ENCODE data around the gene A4GALT. TPM values are rescaled to one million over a fixed set of nuclear protein-coding genes. Genes with fewer than 3 reads are reported as not detected.

A4GALT gene
- total and polyA plus RNA-seq, 2 donors (not counting 3 experiments of a cell fraction or from before 2014, with no cell fraction given): 5.4 to 20.7 TPM

DNA sequence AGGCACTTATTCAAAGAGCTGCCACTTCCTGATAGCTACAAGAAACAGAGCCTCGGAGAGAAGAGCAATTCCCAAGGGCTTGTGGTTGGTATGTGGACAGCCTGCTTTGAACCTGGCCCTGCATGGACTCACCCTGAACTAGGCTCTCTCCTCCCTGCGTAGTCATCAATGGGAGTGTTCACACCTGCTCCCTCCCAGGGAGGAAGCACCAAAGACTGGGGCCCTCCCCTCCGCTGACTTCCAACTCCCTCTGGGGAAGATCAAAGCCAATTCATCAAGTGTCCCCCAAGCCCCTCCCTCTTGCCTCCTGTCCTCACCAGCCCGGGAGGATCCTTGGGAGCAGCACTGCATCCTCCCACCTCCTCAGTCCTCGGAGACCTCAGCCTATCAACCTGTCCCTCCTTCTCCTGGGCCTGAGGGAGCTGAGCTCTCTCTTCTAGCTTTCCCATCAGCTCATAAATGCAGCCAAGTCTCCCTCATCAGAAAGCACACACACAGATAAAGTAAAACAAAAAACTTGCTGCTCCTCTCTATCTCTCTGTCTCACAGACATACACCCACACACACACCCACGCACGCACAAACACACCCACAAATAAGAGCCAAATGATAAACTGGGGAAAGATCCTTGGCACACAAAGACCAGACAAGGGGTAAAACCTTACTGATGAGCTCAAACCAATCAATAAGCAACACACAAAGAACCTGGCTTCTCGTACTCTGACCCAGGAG, 3.3 kb downstream of the A4GALT start:
- intact Hi-C loops (cut with micrococcal nuclease): no loop called here
- no peak for TF ChIP-seq EZH2 (IDR thresholded peaks at IDR 0.05; ENCODE audit: borderline replicate concordance, low read depth, low read length, severe bottlenecking)
- no peak for TF ChIP-seq CTCF (IDR thresholded peaks at IDR 0.05; ENCODE audit: extremely low read depth in 1 of 2, insufficient read depth in 1 of 2, low read depth in 1 of 2, low read length in 2 of 2)
- TF ChIP-seq MYC (IDR thresholded peaks at IDR 0.05; ENCODE audit: low read depth, low read length): no peak
- no peak for TF ChIP-seq FOS (IDR thresholded peaks at IDR 0.05; ENCODE audit: borderline replicate concordance, insufficient read depth, low read length)
- TF ChIP-seq POLR2A (IDR thresholded peaks at IDR 0.05; ENCODE audit: low read depth, low read length): no peak
- TF ChIP-seq JUN (IDR thresholded peaks at IDR 0.05; ENCODE audit: borderline replicate concordance, insufficient read depth, insufficient read length, low read depth): no peak
- no peak for TF ChIP-seq GATA2 (IDR thresholded peaks at IDR 0.05; ENCODE audit: insufficient read depth, insufficient read length, low read depth, low read length)
- no peak for TF ChIP-seq MAX (IDR thresholded peaks at IDR 0.05; ENCODE audit: insufficient read depth, insufficient read length)
- no TSS peak for BruUV-seq (replicated peaks)
- H3K9me3 ChIP-seq (replicated peaks; ENCODE audit: control insufficient read depth, insufficient read depth, low read length): no peaks in the 10 kb centered on the region
- H3K79me2 ChIP-seq (ENCODE audit: control insufficient read depth, insufficient read depth, low read length): no peaks in the 10 kb centered on the region
- DNase-seq (ENCODE audit: low read depth, low spot score) (no peak), FAIRE-seq (no peak)
- peaks cover 11% of the 10 kb centered on the region for H3K4me1 ChIP-seq (ENCODE audit: control insufficient read depth, extremely low read depth, insufficient read depth, low read length)
- no peak overlapping the region for H2AFZ ChIP-seq (ENCODE audit: low read depth, low read length)
- dilution Hi-C loops (cut with MboI; ENCODE audit: extremely low pct_ligation_motif_present, low sequenced_read_pairs): no loop called here
- no peaks in the 10 kb centered on the region for H4K20me1 ChIP-seq (replicated peaks; ENCODE audit: control insufficient read depth, extremely low read depth, insufficient read depth, low read length)
- no peak overlapping the region for H3K4me2 ChIP-seq (ENCODE audit: insufficient read depth, low read length)
- H3K27ac ChIP-seq (ENCODE audit: insufficient read depth, low read depth, low read length): no peak overlapping the region
- no peaks in the 10 kb centered on the region for H3K36me3 ChIP-seq (ENCODE audit: control insufficient read depth in 2 of 2, extremely low read depth in 1 of 2, insufficient read depth in 2 of 2, low read length in 2 of 2)
- POLR2A ChIA-PET: no interaction called here
- no peak overlapping the region for H3K9ac ChIP-seq (replicated peaks; ENCODE audit: extremely low read depth, insufficient read depth, low read length)
- H3K4me3 ChIP-seq (replicated peaks in 1 of 3; ENCODE audit: insufficient read depth in 1 of 3, low read depth in 1 of 3, low read length in 3 of 3): no peak overlapping the region
- H3K9me1 ChIP-seq (replicated peaks; ENCODE audit: control insufficient read depth, extremely low read depth, insufficient read depth, low read length): no peaks in the 10 kb centered on the region
- peaks cover 0 to 6% of the 10 kb centered on the region in 2 experiments for H3K27me3 ChIP-seq (ENCODE audit: control insufficient read depth in 2 of 2, insufficient read depth in 2 of 2, low read length in 2 of 2)
- CTCF ChIA-PET: interaction anchor here (1.0 to 1.4 kb wide), 2 partner anchors 10 to 54 kb away, joined by 4 read pairs; no protein-coding TSS in a partner anchor
